Spleen (tissue), 11 donors: ENCODE results near the gene PGM2. TPM values are rescaled to one million over a fixed set of nuclear protein-coding genes. Genes with fewer than 3 reads are reported as not detected.

Source experiments
- DNase-seq: peaks from one replicate; pipeline ENCODE4 v3.0.0-alpha.2; 2020
- H3K27ac ChIP-seq, 8 donors: fragments of 200-600 bp; sonication (generic) in 7 of 8; 1 replicate in 4 of 8; 2 replicates in 4 of 8; pipeline versions ENCODE4 v1.5.0 to v1.8.0; 2016 to 2021; ENCODE audit warnings: inconsistent platforms in 4 of 8, mild to moderate bottlenecking in 4 of 8, moderate library complexity in 1 of 8
- H3K27me3 ChIP-seq, 7 donors: fragments of 200-600 bp; sonication (generic) in 6 of 7; replicated peaks in 1 of 7; 1 replicate in 4 of 7; 2 replicates in 3 of 7; pipeline versions ENCODE4 v1.5.0 to v1.8.0; 2016 to 2021; ENCODE audit warnings: inconsistent platforms in 3 of 7, mild to moderate bottlenecking in 1 of 7
- H3K36me3 ChIP-seq, 6 donors: fragments of 200-600 bp; sonication (generic) in 5 of 6; 1 replicate in 4 of 6; 2 replicates in 2 of 6; pipeline versions ENCODE4 v1.5.0 to v1.8.0; 2016 to 2021; ENCODE audit warnings: inconsistent platforms in 2 of 6
- H3K4me1 ChIP-seq, 6 donors: fragments of 200-600 bp; sonication (generic) in 5 of 6; 1 replicate in 3 of 6; 2 replicates in 3 of 6; pipeline versions ENCODE4 v1.5.0 to v1.8.0; 2016 to 2021; ENCODE audit warnings: inconsistent platforms in 3 of 6
- H3K4me3 ChIP-seq, 8 donors: fragments of 200-600 bp; sonication (generic) in 7 of 8; 1 replicate in 4 of 8; 2 replicates in 4 of 8; pipeline versions ENCODE4 v1.5.0 to v1.8.0; 2016 to 2021; ENCODE audit warnings: inconsistent platforms in 4 of 8, mild to moderate bottlenecking in 4 of 8, moderate library complexity in 2 of 8
- H3K9me3 ChIP-seq, 8 donors: fragments of 200-600 bp; sonication (generic) in 7 of 8; 1 replicate in 4 of 8; 2 replicates in 4 of 8; pipeline versions ENCODE4 v1.5.0 to v1.8.0; 2016 to 2021; ENCODE audit warnings: inconsistent platforms in 4 of 8
- POLR2A ChIP-seq, 3 donors: fragments of 450-650 bp; IDR thresholded peaks; one replicate each; pipeline ENCODE4 v1.5.1; 2017; ENCODE audit warnings: antibody characterized with exemption in 3 of 3, mild to moderate bottlenecking in 1 of 3
- POLR2AphosphoS5 ChIP-seq, 3 donors: sonication (generic); formaldehyde crosslinking; IDR thresholded peaks; one replicate each; pipeline ENCODE4 v1.5.1; 2017; ENCODE audit warnings: antibody characterized with exemption in 3 of 3
- WGBS, 5 donors: extraction: QIAGEN DNeasy Blood & Tissue Kit in 3 of 5; methylation state at CpG; one replicate each; pipeline versions ENCODE4 v1.1.5 to v1.1.7; 2013 to 2018; 5-methylcytosine and 5-hydroxymethylcytosine counted together
- intact Hi-C: fragments of 100-400 bp; cut with DNase I; formaldehyde crosslinking; loops from one replicate; pipeline ENCODE4 v1.15.0; 2023; ENCODE audit warnings: low total_unique reads
- polyA plus RNA-seq, 3 donors: library from polyadenylated mRNA; stranded (reverse); fragments of 200-250 nt; gene quantifications; one replicate each; pipeline ENCODE4 v1.2.1, GENCODE V29; 2013
- total RNA-seq, 7 donors: library from RNA; depleted of rRNA in 3 of 7; stranded (reverse); fragments of >200 nt in 3 of 7; fragmentation: NEBNext Ultra II Directional in 4 of 7; extraction: Animal tissue kit (Norgen Biotek cat#: 25700) in 4 of 7; gene quantifications; one replicate each; pipeline versions ENCODE4 v1.1.0 to v1.2.1, GENCODE V29; 2016 to 2021
- TF ChIP-seq, protein P1 (sequence below), 11 experiments: fragments of 200-600 bp in 7 of 11; fragments of 450-650 bp in 4 of 11; sonication (generic) in 4 of 11; IDR thresholded peaks in 8 of 11; conservative IDR thresholded peaks in 3 of 11; 1 replicate in 7 of 11; 2 replicates in 4 of 11; pipeline versions ENCODE4 v1.4.0 to v1.8.0; 2016 to 2021; ENCODE audit warnings: antibody characterized with exemption in 11 of 11, inconsistent platforms in 4 of 11, mild to moderate bottlenecking in 1 of 11
- donor health status: healthy with polysubstance abuse.
- donor health status: DM: no; HTN: no; CAD: no; lungs with moderate emphysema.
- donor health status: DM: no; HTN: no; CAD: no.
- donor health status: Bipolar disorder and iron deficiency.
- donor health status: healthy.
- donor health status: DM: no; HTN: no; CAD: no.
- donor health status: DM: yes; HTN: yes; CAD: no.

The PGM2 gene
- total and polyA plus RNA-seq, 10 donors, result 5.4 to 43.7 (median 27.4) TPM

DNA sequence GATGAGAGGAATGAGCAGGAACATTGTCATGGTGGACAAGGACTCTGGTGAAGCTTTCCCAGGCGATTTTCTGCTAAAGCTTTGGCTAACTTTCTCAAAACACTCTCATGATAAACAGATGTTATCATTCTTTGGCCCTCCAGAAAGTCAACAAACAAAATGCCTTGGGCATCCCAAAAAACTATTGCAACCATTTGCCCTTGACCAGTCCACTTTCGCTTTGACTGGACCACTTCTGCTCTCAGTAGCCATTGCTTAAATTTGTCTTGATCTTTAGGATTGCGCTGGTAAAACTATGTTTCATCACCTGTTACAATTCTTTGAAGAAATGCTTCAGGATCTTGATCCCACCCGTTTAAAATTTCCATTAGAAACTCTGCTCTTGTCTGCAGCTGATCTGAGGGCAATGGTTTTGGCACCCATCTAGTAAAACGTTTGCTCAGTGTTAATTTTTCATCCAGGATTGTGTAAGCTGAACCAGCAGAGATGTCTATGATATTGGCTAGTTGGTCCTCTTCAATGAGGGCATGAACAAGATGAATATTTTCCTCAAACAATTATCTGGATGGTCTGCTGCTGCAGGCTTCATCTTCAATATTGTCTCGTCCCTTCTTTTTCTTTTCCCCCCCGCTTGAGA is 79.2 kb downstream of the PGM2 start:
- peaks cover 0 to 77% (median 10%) of the 10 kb centered on the region in 6 donors for H3K36me3 ChIP-seq
- WGBS, 5 donors, result 84 to 89% (median 86%) methylated on average over 7 of the region's 7 CpGs
- no peak for TF ChIP-seq POLR2A (IDR thresholded peaks at IDR 0.05)
- TF ChIP-seq, protein P1, sequence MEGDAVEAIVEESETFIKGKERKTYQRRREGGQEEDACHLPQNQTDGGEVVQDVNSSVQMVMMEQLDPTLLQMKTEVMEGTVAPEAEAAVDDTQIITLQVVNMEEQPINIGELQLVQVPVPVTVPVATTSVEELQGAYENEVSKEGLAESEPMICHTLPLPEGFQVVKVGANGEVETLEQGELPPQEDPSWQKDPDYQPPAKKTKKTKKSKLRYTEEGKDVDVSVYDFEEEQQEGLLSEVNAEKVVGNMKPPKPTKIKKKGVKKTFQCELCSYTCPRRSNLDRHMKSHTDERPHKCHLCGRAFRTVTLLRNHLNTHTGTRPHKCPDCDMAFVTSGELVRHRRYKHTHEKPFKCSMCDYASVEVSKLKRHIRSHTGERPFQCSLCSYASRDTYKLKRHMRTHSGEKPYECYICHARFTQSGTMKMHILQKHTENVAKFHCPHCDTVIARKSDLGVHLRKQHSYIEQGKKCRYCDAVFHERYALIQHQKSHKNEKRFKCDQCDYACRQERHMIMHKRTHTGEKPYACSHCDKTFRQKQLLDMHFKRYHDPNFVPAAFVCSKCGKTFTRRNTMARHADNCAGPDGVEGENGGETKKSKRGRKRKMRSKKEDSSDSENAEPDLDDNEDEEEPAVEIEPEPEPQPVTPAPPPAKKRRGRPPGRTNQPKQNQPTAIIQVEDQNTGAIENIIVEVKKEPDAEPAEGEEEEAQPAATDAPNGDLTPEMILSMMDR (IDR thresholded peaks at IDR 0.05 in 8 of 11, conservative IDR thresholded peaks at IDR 0.05 in 3 of 11), result no peak
- H3K9me3 ChIP-seq, result no peaks in the 10 kb centered on the region
- peaks cover 0 to 64% (median 2%) of the 10 kb centered on the region in 6 donors for H3K4me1 ChIP-seq
- intact Hi-C loops, result no loop called here
- no peak for DNase-seq
- H3K27ac ChIP-seq, result no peak overlapping the region
- H3K27me3 ChIP-seq, result no peaks in the 10 kb centered on the region
- H3K4me3 ChIP-seq, result no peak overlapping the region

DNA sequence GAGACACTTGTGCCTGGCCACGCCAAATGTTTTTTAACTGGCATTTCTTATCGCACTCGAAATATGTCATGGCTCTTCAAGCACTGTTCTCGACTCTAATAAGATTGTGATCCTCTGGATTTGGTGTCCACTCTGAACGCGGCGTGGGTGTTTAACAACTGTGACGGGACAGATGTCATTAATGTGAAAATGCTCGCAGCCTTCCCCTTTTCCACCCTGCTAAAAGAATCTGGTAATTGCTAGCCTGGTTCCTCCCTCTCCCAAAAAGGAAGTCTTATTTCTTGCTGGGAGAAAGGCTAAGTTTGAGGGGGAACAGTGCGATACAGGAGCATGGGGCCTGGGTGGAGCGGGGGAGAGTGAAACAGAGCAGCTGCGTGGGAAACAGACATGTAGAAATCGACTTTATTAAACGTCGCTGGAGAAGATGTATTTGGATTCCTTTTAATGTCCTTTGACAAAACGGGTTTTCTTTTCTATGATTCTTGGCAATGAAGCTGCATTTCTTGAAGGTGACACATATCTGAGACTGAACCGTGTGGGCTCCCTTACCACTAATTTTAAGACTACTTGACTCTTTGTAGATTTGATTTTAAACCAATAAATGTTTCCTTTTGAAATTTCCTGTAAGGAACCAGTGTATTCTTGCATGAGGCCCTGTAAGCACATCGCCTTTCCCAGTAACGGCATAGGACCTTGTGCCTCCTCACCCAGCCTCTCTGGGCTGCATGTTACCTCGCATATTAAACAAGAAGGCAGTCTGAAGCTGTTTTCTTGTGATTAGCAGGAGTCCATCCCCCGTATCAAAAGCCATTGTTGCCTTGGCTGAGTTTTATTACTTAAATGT is 82.2 kb downstream of the PGM2 start:
- H3K36me3 ChIP-seq, result peaks cover 0 to 49% (median 0%) of the 10 kb centered on the region in 6 donors
- DNase-seq, result no peak
- H3K9me3 ChIP-seq, result no peaks in the 10 kb centered on the region
- H3K4me1 ChIP-seq, result peaks cover 0 to 50% (median 2%) of the 10 kb centered on the region in 6 donors
- 68 to 80% (median 79%) methylated on average over 21 of the region's 21 CpGs for WGBS, 5 donors
- peak overlapping the region in 5 of 8 donors; percentile 31 to 67 (median 47) for H3K27ac ChIP-seq
- H3K4me3 ChIP-seq, result no peak overlapping the region
- no peaks in the 10 kb centered on the region for H3K27me3 ChIP-seq
- intact Hi-C loops, result no loop called here
- no peak for TF ChIP-seq POLR2A (IDR thresholded peaks at IDR 0.05)
- peak in 1 of 3 donors; percentile 7 for TF ChIP-seq POLR2AphosphoS5 (IDR thresholded peaks at IDR 0.05)

DNA sequence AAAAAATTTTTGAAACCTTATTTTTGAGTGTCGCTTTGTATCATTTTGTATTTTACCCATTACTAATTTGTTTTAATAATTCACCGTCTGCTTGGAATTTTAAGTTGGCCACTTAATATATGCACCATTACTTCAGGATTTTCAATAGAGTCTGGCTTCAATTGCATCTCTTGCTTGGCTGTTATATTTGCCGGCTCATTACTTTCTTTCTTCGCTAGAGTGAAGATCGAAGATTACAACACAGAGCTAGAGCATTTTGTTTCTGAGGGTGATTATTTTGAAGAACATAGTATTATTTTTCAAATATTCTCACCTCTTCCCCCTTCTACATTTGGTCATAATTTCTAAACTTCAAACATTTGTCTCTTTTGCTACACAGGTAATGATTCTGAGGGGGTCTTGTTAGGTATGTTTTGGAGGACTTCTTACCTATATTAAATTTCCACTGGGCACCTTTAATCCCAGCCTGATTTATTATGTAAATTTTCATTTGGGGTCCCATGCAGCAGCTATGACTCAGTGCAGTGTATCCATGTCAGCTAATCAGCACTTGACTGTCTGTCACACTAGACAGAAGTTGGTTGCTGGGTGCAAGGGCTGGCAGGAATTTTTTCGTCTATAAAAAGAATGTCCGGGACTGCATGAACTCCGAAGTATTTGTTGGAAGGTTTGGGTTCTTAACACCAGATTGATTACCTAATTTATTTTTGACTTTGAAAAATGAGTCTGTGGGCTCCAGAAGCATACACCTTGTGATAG is 83.0 kb downstream of the PGM2 start:
- no peak overlapping the region for H3K4me3 ChIP-seq
- peaks cover 0 to 42% (median 2%) of the 10 kb centered on the region in 6 donors for H3K4me1 ChIP-seq
- intact Hi-C loops, result no loop called here
- no peak for DNase-seq
- TF ChIP-seq, protein P1 (IDR thresholded peaks at IDR 0.05 in 8 of 11, conservative IDR thresholded peaks at IDR 0.05 in 3 of 11), result no peak
- TF ChIP-seq POLR2AphosphoS5 (IDR thresholded peaks at IDR 0.05) (no peak), POLR2A (IDR thresholded peaks at IDR 0.05) (no peak)
- peak overlapping the region in 5 of 8 donors; percentile 31 to 67 (median 47) for H3K27ac ChIP-seq
- 90 to 96% (median 92%) methylated on average over 8 of the region's 8 CpGs for WGBS, 5 donors
- peaks cover 0 to 41% (median 0%) of the 10 kb centered on the region in 6 donors for H3K36me3 ChIP-seq
- H3K27me3 ChIP-seq, result no peaks in the 10 kb centered on the region
- H3K9me3 ChIP-seq, result no peaks in the 10 kb centered on the region

DNA sequence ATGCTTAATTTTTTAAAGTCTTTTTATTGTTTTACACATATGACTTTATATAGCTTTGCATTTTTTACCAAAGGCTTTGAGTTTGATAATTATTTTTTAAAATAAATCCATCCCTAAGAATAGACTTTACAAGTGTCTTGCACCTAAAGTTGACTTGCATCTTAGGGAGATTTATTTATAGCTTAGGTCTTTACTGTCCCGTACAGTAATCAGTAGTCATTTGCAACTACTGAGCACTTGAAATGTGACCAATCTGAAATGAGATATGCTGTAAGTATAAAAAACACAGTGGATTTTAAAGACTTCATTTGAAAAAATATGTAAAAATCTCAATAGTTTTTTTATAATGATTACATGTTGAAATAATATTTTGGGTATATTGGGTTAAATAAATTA is 83.6 kb downstream of the PGM2 start:
- 85 to 97% (median 93%) methylated on average over 1 of the region's 1 CpG for WGBS, 5 donors
- peaks cover 0 to 37% (median 2%) of the 10 kb centered on the region in 6 donors for H3K4me1 ChIP-seq
- TF ChIP-seq POLR2A (IDR thresholded peaks at IDR 0.05) (no peak), POLR2AphosphoS5 (IDR thresholded peaks at IDR 0.05) (no peak)
- TF ChIP-seq, protein P1 (IDR thresholded peaks at IDR 0.05 in 8 of 11, conservative IDR thresholded peaks at IDR 0.05 in 3 of 11), result no peak
- intact Hi-C loops, result no loop called here
- no peak overlapping the region for H3K27ac ChIP-seq
- no peaks in the 10 kb centered on the region for H3K9me3 ChIP-seq
- H3K36me3 ChIP-seq, result peaks cover 0 to 40% (median 0%) of the 10 kb centered on the region in 6 donors
- no peaks in the 10 kb centered on the region for H3K27me3 ChIP-seq
- DNase-seq, result no peak
- no peak overlapping the region for H3K4me3 ChIP-seq
